Measurements from ENCODE around the gene BNIP3.

GRCh38 chr10:131978851-131979250 lies 2.9 kb downstream of the BNIP3 start:
- TF ChIP-seq CTCF (IDR thresholded peaks at IDR 0.05; ENCODE audit: low read depth, low read length) (no peak), EZH2phosphoT487 (IDR thresholded peaks at IDR 0.05; ENCODE audit: low read depth) (no peak)

All from OCI-LY3 (cell line).